ENCODE data around the gene ZNF366.

DNA sequence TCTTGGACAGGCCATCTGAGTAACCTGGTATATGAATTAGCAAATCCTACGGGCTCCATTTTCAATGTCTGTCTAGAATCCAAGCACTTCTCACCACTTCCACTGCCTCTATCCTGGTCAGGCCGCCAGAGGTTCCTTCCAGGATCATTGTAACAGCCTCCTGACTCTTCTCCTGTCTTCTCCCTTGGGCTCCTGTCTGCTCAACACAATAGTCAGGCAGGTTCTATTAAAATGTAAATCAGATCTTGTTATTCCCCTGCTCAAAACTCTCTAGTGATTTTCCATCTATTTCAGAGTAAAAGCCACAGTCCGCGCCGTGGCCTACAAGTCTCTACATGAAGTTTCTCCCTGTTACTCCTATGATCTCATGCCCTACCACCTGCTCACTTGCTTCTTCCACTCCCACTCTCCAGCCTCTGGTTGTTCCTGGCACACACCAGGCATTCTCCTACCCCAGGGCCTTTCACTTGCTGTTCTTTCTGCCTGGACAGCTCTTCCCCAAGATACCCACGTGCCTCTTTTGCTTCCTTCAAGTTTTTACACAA, 21.7 kb downstream of the ZNF366 start:
- TF ChIP-seq ZNF384 (IDR thresholded peaks at IDR 0.05) (no peak), FOXK2 (IDR thresholded peaks at IDR 0.05) (no peak), ARNT (IDR thresholded peaks at IDR 0.05) (no peak)
- TF ChIP-seq, protein P1, sequence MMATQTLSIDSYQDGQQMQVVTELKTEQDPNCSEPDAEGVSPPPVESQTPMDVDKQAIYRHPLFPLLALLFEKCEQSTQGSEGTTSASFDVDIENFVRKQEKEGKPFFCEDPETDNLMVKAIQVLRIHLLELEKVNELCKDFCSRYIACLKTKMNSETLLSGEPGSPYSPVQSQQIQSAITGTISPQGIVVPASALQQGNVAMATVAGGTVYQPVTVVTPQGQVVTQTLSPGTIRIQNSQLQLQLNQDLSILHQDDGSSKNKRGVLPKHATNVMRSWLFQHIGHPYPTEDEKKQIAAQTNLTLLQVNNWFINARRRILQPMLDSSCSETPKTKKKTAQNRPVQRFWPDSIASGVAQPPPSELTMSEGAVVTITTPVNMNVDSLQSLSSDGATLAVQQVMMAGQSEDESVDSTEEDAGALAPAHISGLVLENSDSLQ (IDR thresholded peaks at IDR 0.05) = no peak

All from HEK293T (cell line).